SK-N-SH (cell line): ENCODE data around the gene CDH20.

Experiments
- CTCF ChIP-seq: fragments of 200-600 bp; sonication (generic); IDR thresholded peaks from 2 replicates; pipeline ENCODE4 v1.6.1; 2017; ENCODE audit warnings: antibody characterized with exemption, mild to moderate bottlenecking, moderate library complexity
- EP300 ChIP-seq, 2 experiments: IDR thresholded peaks; 2 replicates each; pipeline versions ENCODE4 v1.4.0 to v1.6.1; 2012; ENCODE audit warnings: borderline replicate concordance in 1 of 2, low read depth in 1 of 2, low read length in 1 of 2
- FOXM1 ChIP-seq: IDR thresholded peaks from 2 replicates; pipeline ENCODE4 v1.4.0; 2012; ENCODE audit warnings: low read depth, mild to moderate bottlenecking
- IRF3 ChIP-seq: fragments of 150-350 bp; IDR thresholded peaks from 2 replicates; pipeline ENCODE4 v1.6.1; 2016; ENCODE audit warnings: mild to moderate bottlenecking, low read depth, low read length
- MAX ChIP-seq: IDR thresholded peaks from 2 replicates; pipeline ENCODE4 v1.4.0; 2012; ENCODE audit warnings: low read depth
- POLR2AphosphoS5 ChIP-seq: IDR thresholded peaks from 2 replicates; pipeline ENCODE4 v1.6.1; 2012; ENCODE audit warnings: low read depth, low read length
- RAD21 ChIP-seq: IDR thresholded peaks from 2 replicates; pipeline ENCODE4 v1.6.1; 2012; ENCODE audit warnings: mild to moderate bottlenecking, low read length
- REST ChIP-seq: IDR thresholded peaks from 2 replicates; pipeline ENCODE4 v1.6.1; 2012; ENCODE audit warnings: mild to moderate bottlenecking, low read depth, low read length, moderate library complexity
- RFX5 ChIP-seq: IDR thresholded peaks from 2 replicates; pipeline ENCODE4 v1.6.1; 2012; ENCODE audit warnings: mild to moderate bottlenecking, improper control_type of control experiment, low read length
- TAF1 ChIP-seq: IDR thresholded peaks from 2 replicates; pipeline ENCODE4 v1.6.1; 2012; ENCODE audit warnings: low read depth, mild to moderate bottlenecking, low read length, moderate library complexity, borderline replicate concordance
- TEAD4 ChIP-seq: IDR thresholded peaks from 2 replicates; pipeline ENCODE4 v1.4.0; 2012; ENCODE audit warnings: mild to moderate bottlenecking, borderline replicate concordance; ENCODE audit not compliant: insufficient read depth
- USF2 ChIP-seq: fragments of 150-350 bp; IDR thresholded peaks from 2 replicates; pipeline ENCODE4 v1.6.1; 2017; ENCODE audit warnings: antibody characterized with exemption, low read length, low read depth, borderline replicate concordance

GRCh38 chr18:61464551-61465142 lies 131.4 kb downstream of the CDH20 start:
- no peak for TF ChIP-seq CTCF
- TF ChIP-seq RFX5 = no peak
- no peak for TF ChIP-seq TEAD4
- no peak for TF ChIP-seq POLR2AphosphoS5
- TF ChIP-seq MAX = no peak
- no peak for TF ChIP-seq USF2
- TF ChIP-seq RAD21 = no peak
- no peak for TF ChIP-seq TAF1
- TF ChIP-seq EP300 (IDR thresholded peaks at IDR 0.05; ENCODE audit: borderline replicate concordance in 1 of 2, low read depth in 1 of 2, low read length in 1 of 2) = no peak
- TF ChIP-seq IRF3 = no peak
- no peak for TF ChIP-seq FOXM1
- TF ChIP-seq REST = no peak
